Hepatocyte (in vitro differentiated cells): ENCODE results near the gene BLTP1.

ENCODE experiments used
- EZH2 ChIP-seq: fragments of 200-600 bp; sonication (generic); IDR thresholded peaks from 2 replicates; pipeline ENCODE4 v1.6.1; 2016; ENCODE audit warnings: antibody characterized with exemption, mild to moderate bottlenecking, borderline replicate concordance
- TF ChIP-seq, protein P1 (sequence below): fragments of 200-600 bp; sonication (generic); IDR thresholded peaks from 2 replicates; pipeline ENCODE4 v1.5.1; 2016; ENCODE audit warnings: antibody characterized with exemption, mild to moderate bottlenecking; ENCODE audit not compliant: poor library complexity

- TF ChIP-seq, protein P1, sequence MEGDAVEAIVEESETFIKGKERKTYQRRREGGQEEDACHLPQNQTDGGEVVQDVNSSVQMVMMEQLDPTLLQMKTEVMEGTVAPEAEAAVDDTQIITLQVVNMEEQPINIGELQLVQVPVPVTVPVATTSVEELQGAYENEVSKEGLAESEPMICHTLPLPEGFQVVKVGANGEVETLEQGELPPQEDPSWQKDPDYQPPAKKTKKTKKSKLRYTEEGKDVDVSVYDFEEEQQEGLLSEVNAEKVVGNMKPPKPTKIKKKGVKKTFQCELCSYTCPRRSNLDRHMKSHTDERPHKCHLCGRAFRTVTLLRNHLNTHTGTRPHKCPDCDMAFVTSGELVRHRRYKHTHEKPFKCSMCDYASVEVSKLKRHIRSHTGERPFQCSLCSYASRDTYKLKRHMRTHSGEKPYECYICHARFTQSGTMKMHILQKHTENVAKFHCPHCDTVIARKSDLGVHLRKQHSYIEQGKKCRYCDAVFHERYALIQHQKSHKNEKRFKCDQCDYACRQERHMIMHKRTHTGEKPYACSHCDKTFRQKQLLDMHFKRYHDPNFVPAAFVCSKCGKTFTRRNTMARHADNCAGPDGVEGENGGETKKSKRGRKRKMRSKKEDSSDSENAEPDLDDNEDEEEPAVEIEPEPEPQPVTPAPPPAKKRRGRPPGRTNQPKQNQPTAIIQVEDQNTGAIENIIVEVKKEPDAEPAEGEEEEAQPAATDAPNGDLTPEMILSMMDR = no peak
- no peak for TF ChIP-seq EZH2
These were observed 23.1 kb upstream of the BLTP1 start for GRCh38 chr4:122129061-122129460.
